ENCODE data around the gene UBR1.

Gene UBR1

GRCh38 chr15:43105778-43106485 lies at the start of gene UBR1:
Gene UBR1 (minus strand): TSS chr15:43106038. CDS start chr15:43106022, 16 bp downstream.
- no peak for TF ChIP-seq CTCF (IDR thresholded peaks at IDR 0.05; ENCODE audit: control extremely low read depth, extremely low read depth, low read depth, missing control alignments)
- ChIA-PET POLR2A (interaction anchor here (1.4 kb wide), 1 partner anchor 17 kb away, joined by 5 read pairs; no protein-coding TSS in a partner anchor), CTCF (interaction anchor here (0.7 to 2.0 kb wide), 7 partner anchors 10 to 401 kb away, joined by 3 to 5 read pairs (median 3); no protein-coding TSS in a partner anchor)
- peak; percentile 91 for DNase-seq (ENCODE audit: extremely low spot score)

- ChIA-PET CTCF (no interaction called here), POLR2A (no interaction called here)
- TF ChIP-seq CTCF (IDR thresholded peaks at IDR 0.05; ENCODE audit: control extremely low read depth, extremely low read depth, low read depth, missing control alignments), result no peak
These were observed 47.4 kb upstream of the UBR1 start for GRCh38 chr15:43153269-43153668.

GRCh38 chr15:43151688-43152087 lies 45.9 kb upstream of the UBR1 start:
- no peak for TF ChIP-seq CTCF (IDR thresholded peaks at IDR 0.05; ENCODE audit: control extremely low read depth, extremely low read depth, low read depth, missing control alignments)
- POLR2A ChIA-PET, result no interaction called here

More at GRCh38 chr15:43153269-43153668, 47.4 kb upstream of the UBR1 start:
- DNase-seq (ENCODE audit: extremely low spot score), result no peak

GRCh38 chr15:43150191-43150929 lies 44.5 kb upstream of the UBR1 start:
- no peak for TF ChIP-seq CTCF (IDR thresholded peaks at IDR 0.05; ENCODE audit: control extremely low read depth, extremely low read depth, low read depth, missing control alignments)
- CTCF ChIA-PET, result no interaction called here
- POLR2A ChIA-PET, result no interaction called here
- DNase-seq (ENCODE audit: extremely low spot score), result no peak

More at GRCh38 chr15:43151688-43152087, 45.9 kb upstream of the UBR1 start:
- DNase-seq (ENCODE audit: extremely low spot score), result no peak
- CTCF ChIA-PET, result no interaction called here

GRCh38 chr15:43146184-43146583 lies 40.3 kb upstream of the UBR1 start:
- no peak for DNase-seq (ENCODE audit: extremely low spot score)
- no peak for TF ChIP-seq CTCF (IDR thresholded peaks at IDR 0.05; ENCODE audit: control extremely low read depth, extremely low read depth, low read depth, missing control alignments)
- ChIA-PET POLR2A (no interaction called here), CTCF (no interaction called here)

- no peak for TF ChIP-seq CTCF (IDR thresholded peaks at IDR 0.05; ENCODE audit: control extremely low read depth, extremely low read depth, low read depth, missing control alignments)
- CTCF ChIA-PET, result no interaction called here
- POLR2A ChIA-PET, result no interaction called here
- DNase-seq (ENCODE audit: extremely low spot score), result peak; percentile 37
These were observed 38.7 kb upstream of the UBR1 start for GRCh38 chr15:43144512-43144911.
